Fibroblast of mammary gland (primary cell): ENCODE measurements around the gene CDKAL1.

Experiments
- DNase-seq: peaks from one replicate; pipeline ENCODE4 v3.0.0-alpha.2; 2010; ENCODE audit warnings: low read depth
- H3K4me3 ChIP-seq: 2 replicates; pipeline ENCODE4 v1.5.1; 2011; ENCODE audit warnings: low read depth, mild to moderate bottlenecking, low read length, moderate library complexity; ENCODE audit not compliant: control insufficient read depth
- CTCF ChIP-seq: conservative IDR thresholded peaks from 2 replicates; pipeline ENCODE4 v1.5.1; 2011; ENCODE audit warnings: low read depth, low read length, inconsistent platforms; ENCODE audit not compliant: control insufficient read depth, insufficient read depth

CDKAL1 gene

GRCh38 chr6:20534295-20535262 is at the start of gene CDKAL1:
Gene CDKAL1 (plus strand): TSS chr6:20534457. CDS start chr6:20546351, 11,894 bp downstream.
- peak within 1 kb of the TSS; percentile 80 for H3K4me3 ChIP-seq
- peak; percentile 93 for DNase-seq
- no peak for TF ChIP-seq CTCF

- DNase-seq, result no peak
- TF ChIP-seq CTCF, result no peak
- no peak overlapping the region for H3K4me3 ChIP-seq
These were observed 47.6 kb upstream of the CDKAL1 start for GRCh38 chr6:20486641-20487040.

- DNase-seq, result no peak
- TF ChIP-seq CTCF, result no peak
- H3K4me3 ChIP-seq, result no peak overlapping the region
These were observed 46.4 kb upstream of the CDKAL1 start for GRCh38 chr6:20487669-20488375.

- no peak for DNase-seq
- no peak for TF ChIP-seq CTCF
- no peak overlapping the region for H3K4me3 ChIP-seq
These were observed 43.7 kb upstream of the CDKAL1 start for GRCh38 chr6:20490591-20490990.

- DNase-seq, result no peak
- no peak overlapping the region for H3K4me3 ChIP-seq
- TF ChIP-seq CTCF, result no peak
These were observed 42.2 kb upstream of the CDKAL1 start for GRCh38 chr6:20492099-20492498.

- no peak for TF ChIP-seq CTCF
- no peak overlapping the region for H3K4me3 ChIP-seq
- DNase-seq, result peak; percentile 91
These were observed 36.8 kb upstream of the CDKAL1 start for GRCh38 chr6:20497216-20498040.
